ENCODE measurements around the gene KRTAP1-4.

GRCh38 chr17:41013181-41013580 lies 16.8 kb downstream of the KRTAP1-4 start:
- TF ChIP-seq CTCF (IDR thresholded peaks at IDR 0.05; ENCODE audit: insufficient read depth, low read length), result no peak
- TF ChIP-seq POLR2AphosphoS5 (IDR thresholded peaks at IDR 0.05; ENCODE audit: low read depth), result no peak
- no peak for TF ChIP-seq SPI1 (IDR thresholded peaks at IDR 0.05; ENCODE audit: borderline replicate concordance, low read depth)
- TF ChIP-seq REST (IDR thresholded peaks at IDR 0.05; ENCODE audit: insufficient replicate concordance, low read depth), result no peak
- TF ChIP-seq GABPA (IDR thresholded peaks at IDR 0.05; ENCODE audit: low read depth), result no peak

All from HL-60 (cell line).